B cell (primary cell): ENCODE results near the gene HACE1. TPM values are rescaled to one million over a fixed set of nuclear protein-coding genes. Genes with fewer than 3 reads are reported as not detected.

Experiments
- ATAC-seq: fragments of 200-7000 bp; cut with Tn5 transposase; one replicate; pipeline ENCODE4 v1.10.0; 2021; ENCODE audit warnings: low read depth, mild to moderate bottlenecking, moderate number of reproducible peaks, moderate library complexity
- CTCF ChIA-PET: fragments of 350-600 bp; sonication (Branson Sonifier 250); formaldehyde crosslinking; loops from one replicate; lab custom pipeline; 2021; ENCODE audit warnings: antibody characterized with exemption, inconsistent platforms; lab: Charles Lee
- POLR2A ChIA-PET: fragments of 350-600 bp; sonication (Branson Sonifier 250); formaldehyde crosslinking; loops from one replicate; lab custom pipeline; 2021; ENCODE audit warnings: antibody characterized with exemption; lab: Charles Lee
- DNase-seq: peaks from one replicate; pipeline ENCODE4 v3.0.0; 2013
- H2AFZ ChIP-seq: 2 replicates; pipeline ENCODE4 v1.6.1; 2012; ENCODE audit warnings: mild to moderate bottlenecking, low read depth, low read length; ENCODE audit not compliant: insufficient read depth, poor library complexity, severe bottlenecking
- H3K27ac ChIP-seq, 2 donors: 1 replicate in 1 of 2; 2 replicates in 1 of 2; pipeline ENCODE4 v1.5.1; 2012 to 2013; ENCODE audit warnings: low read length in 2 of 2, mild to moderate bottlenecking in 2 of 2, moderate library complexity in 1 of 2
- H3K27me3 ChIP-seq, 4 experiments: fragments of 200-600 bp in 1 of 4; sonication (generic) in 1 of 4; replicated peaks in 1 of 4; 1 replicate in 2 of 4; 2 replicates in 2 of 4; pipeline versions ENCODE4 v1.6.1 to v1.7.0; 2013 to 2016; ENCODE audit warnings: low read length in 3 of 4, mild to moderate bottlenecking in 2 of 4, mixed read lengths in 1 of 4, moderate library complexity in 1 of 4; ENCODE audit not compliant: insufficient read depth in 4 of 4, control insufficient read depth in 3 of 4; ENCODE audit errors: control extremely low read depth in 1 of 4
- H3K36me3 ChIP-seq, 2 experiments: replicated peaks in 1 of 2; 1 replicate in 1 of 2; 2 replicates in 1 of 2; pipeline versions ENCODE4 v1.6.1 to v1.7.1; 2013; ENCODE audit warnings: low read length in 1 of 2; ENCODE audit not compliant: insufficient read depth in 2 of 2, control insufficient read depth in 1 of 2; ENCODE audit errors: control extremely low read depth in 1 of 2, extremely low read depth in 1 of 2
- H3K4me1 ChIP-seq, 2 donors: fragments of 200-600 bp in 1 of 2; sonication (generic) in 1 of 2; 1 replicate in 1 of 2; 2 replicates in 1 of 2; pipeline versions ENCODE4 v1.5.1 to v1.6.1; 2013 to 2017; ENCODE audit warnings: low read length in 2 of 2; ENCODE audit not compliant: control insufficient read depth in 2 of 2, insufficient read depth in 2 of 2
- H3K4me2 ChIP-seq: replicated peaks from 2 replicates; pipeline ENCODE3; 2012; ENCODE audit warnings: mild to moderate bottlenecking, low read depth, low read length; ENCODE audit not compliant: poor library complexity, severe bottlenecking
- H3K4me3 ChIP-seq, 5 experiments: fragments of 200-600 bp in 1 of 5; sonication (generic) in 1 of 5; 1 replicate in 3 of 5; 2 replicates in 2 of 5; pipeline versions ENCODE4 v1.5.1 to v1.7.0; 2011 to 2016; ENCODE audit warnings: low read length in 4 of 5, mild to moderate bottlenecking in 4 of 5, low read depth in 2 of 5, control low read depth in 1 of 5, moderate library complexity in 1 of 5; ENCODE audit not compliant: insufficient read depth in 1 of 5; ENCODE audit errors: control extremely low read depth in 1 of 5, extremely low read depth in 1 of 5
- H3K79me2 ChIP-seq: fragments of 200-600 bp; sonication (generic); one replicate; pipeline ENCODE4 v1.6.0; 2016; ENCODE audit warnings: low read length; ENCODE audit not compliant: control insufficient read depth, insufficient read depth
- H3K9ac ChIP-seq: fragments of 200-600 bp; sonication (generic); 2 replicates; pipeline ENCODE4 v1.6.1; 2017; ENCODE audit warnings: mild to moderate bottlenecking, low read length, moderate library complexity
- H3K9me3 ChIP-seq, 3 donors: one replicate each; pipeline versions ENCODE4 v1.6.1 to v1.7.1; 2013; ENCODE audit warnings: low read length in 2 of 3; ENCODE audit not compliant: control insufficient read depth in 2 of 3, insufficient read depth in 1 of 3; ENCODE audit errors: control extremely low read depth in 1 of 3
- H4K20me1 ChIP-seq: 2 replicates; pipeline ENCODE4 v1.6.0; 2012; ENCODE audit warnings: mild to moderate bottlenecking, low read length; ENCODE audit not compliant: insufficient read depth, control insufficient read depth, poor library complexity, severe bottlenecking
- H3K27ac Mint-ChIP-seq: one replicate; pipeline ENCODE4 v1.8.0; 2021; ENCODE audit warnings: mixed read lengths
- H3K27me3 Mint-ChIP-seq: one replicate; pipeline ENCODE4 v1.8.0; 2021; ENCODE audit warnings: mixed read lengths
- H3K4me1 Mint-ChIP-seq: one replicate; pipeline ENCODE4 v1.8.0; 2021; ENCODE audit warnings: mixed read lengths
- H3K4me3 Mint-ChIP-seq: one replicate; pipeline ENCODE4 v1.8.0; 2021; ENCODE audit warnings: mixed read lengths
- H3K9me3 Mint-ChIP-seq: one replicate; pipeline ENCODE4 v1.8.0; 2022; ENCODE audit warnings: mixed read lengths; ENCODE audit not compliant: insufficient read depth
- EZH2 ChIP-seq: IDR thresholded peaks from 2 replicates; pipeline ENCODE4 v1.6.1; 2012; ENCODE audit warnings: borderline replicate concordance, low read depth, mild to moderate bottlenecking, moderate library complexity, low read length; ENCODE audit not compliant: insufficient read depth, poor library complexity, severe bottlenecking
- WGBS: methylation state at CpG from one replicate; pipeline ENCODE4 v1.1.5; 2013; ENCODE audit warnings: missing lambda C conversion rate; ENCODE audit not compliant: insufficient coverage; 5-methylcytosine and 5-hydroxymethylcytosine counted together
- intact Hi-C: fragments of 100-400 bp; cut with micrococcal nuclease; formaldehyde crosslinking; loops from one replicate; pipeline ENCODE4 v1.10.0; 2022
- polyA plus RNA-seq: library from polyadenylated mRNA; depleted of rRNA; stranded (reverse); fragments of >200 nt; gene quantifications from 2 replicates; pipeline ENCODE4 v1.2.3, GENCODE V29; 2012
- total RNA-seq, 2 donors: library from RNA; stranded (reverse); fragments of 120-200 nt in 1 of 2; gene quantifications; 1 replicate in 1 of 2; 2 replicates in 1 of 2; pipeline versions ENCODE4 v1.2.3 to v1.2.4, GENCODE V29; 2013 to 2022
- TF ChIP-seq, protein P1 (sequence below): fragments of 200-600 bp; IDR thresholded peaks from one replicate; pipeline ENCODE4 v1.8.0; 2022; ENCODE audit warnings: antibody characterized with exemption, mild to moderate bottlenecking

Gene HACE1
- total and polyA plus RNA-seq, 2 donors (not counting 1 experiment from before 2014, with no cell fraction given), result 7.5 to 19.2 TPM

GRCh38 chr6:104766595-104766994 is 93.1 kb downstream of the HACE1 start:
- H3K4me2 ChIP-seq, result no peak overlapping the region
- 100% methylated on average over 3 of the region's 4 CpGs for WGBS
- H3K9ac ChIP-seq, result no peak overlapping the region
- intact Hi-C loops, result no loop called here
- no peak overlapping the region for H3K4me3 ChIP-seq
- H3K27ac ChIP-seq, result no peak overlapping the region
- Mint-ChIP-seq H3K4me3 (no peak overlapping the region), H3K4me1 (no peaks in the 10 kb centered on the region), H3K27ac (no peak overlapping the region), H3K27me3 (no peaks in the 10 kb centered on the region), H3K9me3 (peaks cover 4% of the 10 kb centered on the region)
- POLR2A ChIA-PET, result no interaction called here
- H4K20me1 ChIP-seq, result no peaks in the 10 kb centered on the region
- no peak for TF ChIP-seq EZH2
- TF ChIP-seq, protein P1, sequence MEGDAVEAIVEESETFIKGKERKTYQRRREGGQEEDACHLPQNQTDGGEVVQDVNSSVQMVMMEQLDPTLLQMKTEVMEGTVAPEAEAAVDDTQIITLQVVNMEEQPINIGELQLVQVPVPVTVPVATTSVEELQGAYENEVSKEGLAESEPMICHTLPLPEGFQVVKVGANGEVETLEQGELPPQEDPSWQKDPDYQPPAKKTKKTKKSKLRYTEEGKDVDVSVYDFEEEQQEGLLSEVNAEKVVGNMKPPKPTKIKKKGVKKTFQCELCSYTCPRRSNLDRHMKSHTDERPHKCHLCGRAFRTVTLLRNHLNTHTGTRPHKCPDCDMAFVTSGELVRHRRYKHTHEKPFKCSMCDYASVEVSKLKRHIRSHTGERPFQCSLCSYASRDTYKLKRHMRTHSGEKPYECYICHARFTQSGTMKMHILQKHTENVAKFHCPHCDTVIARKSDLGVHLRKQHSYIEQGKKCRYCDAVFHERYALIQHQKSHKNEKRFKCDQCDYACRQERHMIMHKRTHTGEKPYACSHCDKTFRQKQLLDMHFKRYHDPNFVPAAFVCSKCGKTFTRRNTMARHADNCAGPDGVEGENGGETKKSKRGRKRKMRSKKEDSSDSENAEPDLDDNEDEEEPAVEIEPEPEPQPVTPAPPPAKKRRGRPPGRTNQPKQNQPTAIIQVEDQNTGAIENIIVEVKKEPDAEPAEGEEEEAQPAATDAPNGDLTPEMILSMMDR, result no peak
- H3K79me2 ChIP-seq, result no peaks in the 10 kb centered on the region
- no peak for DNase-seq
- H3K36me3 ChIP-seq, result peaks cover 0 to 4% of the 10 kb centered on the region in 2 experiments
- no peak for ATAC-seq
- no peaks in the 10 kb centered on the region for H3K4me1 ChIP-seq
- no peaks in the 10 kb centered on the region for H3K27me3 ChIP-seq
- no peaks in the 10 kb centered on the region for H3K9me3 ChIP-seq
- CTCF ChIA-PET, result no interaction called here
- no peak overlapping the region for H2AFZ ChIP-seq

GRCh38 chr6:104754788-104755409 is 104.8 kb downstream of the HACE1 start:
- H3K79me2 ChIP-seq, result no peaks in the 10 kb centered on the region
- no peak overlapping the region for H3K4me3 ChIP-seq
- no peak overlapping the region for H3K4me2 ChIP-seq
- WGBS, result no CpG with 5 or more reads among the region's 1 CpG
- H4K20me1 ChIP-seq, result no peaks in the 10 kb centered on the region
- CTCF ChIA-PET, result no interaction called here
- H3K27me3 Mint-ChIP-seq, result no peaks in the 10 kb centered on the region
- POLR2A ChIA-PET, result no interaction called here
- intact Hi-C loops, result no loop called here
- no peaks in the 10 kb centered on the region for H3K36me3 ChIP-seq
- no peaks in the 10 kb centered on the region for H3K4me1 ChIP-seq
- H3K9ac ChIP-seq, result no peak overlapping the region
- H3K4me1 Mint-ChIP-seq, result no peaks in the 10 kb centered on the region
- no peaks in the 10 kb centered on the region for H3K27me3 ChIP-seq
- H3K4me3 Mint-ChIP-seq, result no peak overlapping the region
- peaks cover 0 to 19% (median 10%) of the 10 kb centered on the region in 3 donors for H3K9me3 ChIP-seq
- no peak for ATAC-seq
- peaks cover 22% of the 10 kb centered on the region for H3K9me3 Mint-ChIP-seq
- H3K27ac ChIP-seq, result no peak overlapping the region
- TF ChIP-seq EZH2, result no peak
- TF ChIP-seq, protein P1, result no peak
- no peak for DNase-seq
- no peak overlapping the region for H2AFZ ChIP-seq
- no peak overlapping the region for H3K27ac Mint-ChIP-seq
